Adrenal gland (tissue), 12 donors: ENCODE results near the gene CNTNAP2. TPM values are rescaled to one million over a fixed set of nuclear protein-coding genes. Genes with fewer than 3 reads are reported as not detected.

ENCODE experiments used
- DNase-seq, 7 donors: peaks; one replicate each; pipeline ENCODE4 v3.0.0-alpha.2; 2019 to 2020
- H3K27ac ChIP-seq, 5 donors: fragments of 200-600 bp; sonication (generic) in 4 of 5; 1 replicate in 3 of 5; 2 replicates in 2 of 5; pipeline versions ENCODE4 v1.5.1 to v1.8.0; 2016 to 2020; ENCODE audit warnings: mild to moderate bottlenecking in 1 of 5
- H3K27me3 ChIP-seq: fragments of 200-600 bp; 2 replicates; pipeline ENCODE4 v1.8.0; 2021
- H3K36me3 ChIP-seq, 2 donors: fragments of 200-600 bp; replicated peaks in 1 of 2; 1 replicate in 1 of 2; 2 replicates in 1 of 2; pipeline versions ENCODE4 v1.5.1 to v1.8.0; 2018 to 2022
- H3K4me1 ChIP-seq, 2 donors: fragments of 200-600 bp; replicated peaks in 1 of 2; 1 replicate in 1 of 2; 2 replicates in 1 of 2; pipeline versions ENCODE4 v1.5.1 to v1.8.0; 2018 to 2021
- H3K4me3 ChIP-seq, 4 donors: fragments of 200-600 bp; sonication (generic) in 3 of 4; one replicate each; pipeline ENCODE4 v1.5.1; 2016 to 2018
- H3K9me3 ChIP-seq, 3 donors: fragments of 200-600 bp; sonication (generic) in 1 of 3; replicated peaks in 1 of 3; 1 replicate in 2 of 3; 2 replicates in 1 of 3; pipeline versions ENCODE4 v1.5.1 to v1.8.0; 2016 to 2021
- POLR2A ChIP-seq, 2 donors: fragments of 450-650 bp; IDR thresholded peaks; one replicate each; pipeline ENCODE4 v1.6.1; 2017; ENCODE audit warnings: antibody characterized with exemption in 2 of 2, mild to moderate bottlenecking in 2 of 2, moderate library complexity in 1 of 2
- WGBS, 4 donors: extraction: QIAGEN DNeasy Blood & Tissue Kit in 2 of 4; methylation state at CpG; one replicate each; pipeline versions ENCODE4 v1.1.5 to v1.1.7; 2013 to 2017; 5-methylcytosine and 5-hydroxymethylcytosine counted together
- intact Hi-C, 2 donors: fragments of 100-400 bp; cut with DNase I; formaldehyde crosslinking; loops; one replicate each; pipeline versions ENCODE4 v1.14.1 to v1.15.0; 2022 to 2023
- polyA plus RNA-seq, 3 donors: library from polyadenylated mRNA; stranded (reverse); fragments of 200-250 nt in 2 of 3; fragments of 350-450 nt in 1 of 3; fragmentation: Illumina TruSeq in 1 of 3; extraction: RNeasy Lipid Tissue Mini Kit (QIAGEN cat#74804) in 1 of 3; gene quantifications; one replicate each; pipeline ENCODE4 v1.2.3, GENCODE V29; 2013 to 2014
- total RNA-seq, 9 donors: library from RNA; depleted of rRNA in 4 of 9; stranded (reverse); fragments of >200 nt in 4 of 9; fragments of 120-200 nt in 1 of 9; fragmentation: NEBNext Ultra II Directional in 1 of 9; extraction: Animal tissue kit (Norgen Biotek cat#: 25700) in 1 of 9; gene quantifications; one replicate each; pipeline versions ENCODE4 v1.1.0 to v1.2.4, GENCODE V29; 2013 to 2023
- TF ChIP-seq, protein P1 (sequence below), 6 experiments: fragments of 450-650 bp in 4 of 6; fragments of 200-600 bp in 2 of 6; sonication (generic) in 1 of 6; IDR thresholded peaks; 1 replicate in 5 of 6; 2 replicates in 1 of 6; pipeline versions ENCODE4 v1.5.1 to v1.8.0; 2016 to 2021; ENCODE audit warnings: antibody characterized with exemption in 6 of 6, mild to moderate bottlenecking in 2 of 6, moderate library complexity in 1 of 6
- donor health status: healthy with polysubstance abuse.
- donor health status: Bipolar disorder and iron deficiency.
- donor health status: DM: yes; HTN: yes; CAD: no.
- donor health status: DM: no; HTN: no; CAD: no.
- donor health status: DM: no; HTN: no; CAD: no.
- donor health status: DM: yes; HTN: yes; CAD: no.

The CNTNAP2 gene
- total and polyA plus RNA-seq, 12 donors, result 0.14 to 6.3 (median 1.8) TPM; not detected in 2

DNA sequence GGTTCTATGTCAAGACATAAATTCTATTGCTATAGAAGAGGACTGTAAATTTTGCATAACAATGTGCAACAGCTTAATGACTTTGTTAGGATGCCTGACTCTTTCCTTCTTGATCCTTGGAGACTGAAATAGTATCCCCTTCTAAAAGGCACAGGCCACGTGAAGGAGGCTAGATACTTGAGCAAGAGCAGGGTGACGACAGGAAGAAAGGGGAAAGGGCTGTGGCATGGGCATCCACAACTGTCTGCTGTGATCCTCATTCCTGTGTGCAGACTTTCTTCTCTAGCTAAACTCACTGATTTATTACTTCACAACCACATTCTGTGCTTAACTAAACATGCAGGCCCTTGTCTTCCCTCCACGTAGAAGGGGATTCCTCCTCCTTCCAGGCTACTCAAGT is 1362.2 kb downstream of the CNTNAP2 start:
- Histone ChIP-seq H3K4me1 (no peaks in the 10 kb centered on the region), H3K4me3 (no peak overlapping the region), H3K9me3 (no peaks in the 10 kb centered on the region), H3K27ac (no peak overlapping the region), H3K36me3 (no peaks in the 10 kb centered on the region), H3K27me3 (no peaks in the 10 kb centered on the region)
- TF ChIP-seq, protein P1, sequence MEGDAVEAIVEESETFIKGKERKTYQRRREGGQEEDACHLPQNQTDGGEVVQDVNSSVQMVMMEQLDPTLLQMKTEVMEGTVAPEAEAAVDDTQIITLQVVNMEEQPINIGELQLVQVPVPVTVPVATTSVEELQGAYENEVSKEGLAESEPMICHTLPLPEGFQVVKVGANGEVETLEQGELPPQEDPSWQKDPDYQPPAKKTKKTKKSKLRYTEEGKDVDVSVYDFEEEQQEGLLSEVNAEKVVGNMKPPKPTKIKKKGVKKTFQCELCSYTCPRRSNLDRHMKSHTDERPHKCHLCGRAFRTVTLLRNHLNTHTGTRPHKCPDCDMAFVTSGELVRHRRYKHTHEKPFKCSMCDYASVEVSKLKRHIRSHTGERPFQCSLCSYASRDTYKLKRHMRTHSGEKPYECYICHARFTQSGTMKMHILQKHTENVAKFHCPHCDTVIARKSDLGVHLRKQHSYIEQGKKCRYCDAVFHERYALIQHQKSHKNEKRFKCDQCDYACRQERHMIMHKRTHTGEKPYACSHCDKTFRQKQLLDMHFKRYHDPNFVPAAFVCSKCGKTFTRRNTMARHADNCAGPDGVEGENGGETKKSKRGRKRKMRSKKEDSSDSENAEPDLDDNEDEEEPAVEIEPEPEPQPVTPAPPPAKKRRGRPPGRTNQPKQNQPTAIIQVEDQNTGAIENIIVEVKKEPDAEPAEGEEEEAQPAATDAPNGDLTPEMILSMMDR (IDR thresholded peaks at IDR 0.05), result no peak
- TF ChIP-seq POLR2A (IDR thresholded peaks at IDR 0.05), result no peak
- intact Hi-C loops, result no loop called here
- 25 to 48% (median 40%) methylated on average over 3 of the region's 3 CpGs for WGBS, 4 donors
- no peak for DNase-seq

DNA sequence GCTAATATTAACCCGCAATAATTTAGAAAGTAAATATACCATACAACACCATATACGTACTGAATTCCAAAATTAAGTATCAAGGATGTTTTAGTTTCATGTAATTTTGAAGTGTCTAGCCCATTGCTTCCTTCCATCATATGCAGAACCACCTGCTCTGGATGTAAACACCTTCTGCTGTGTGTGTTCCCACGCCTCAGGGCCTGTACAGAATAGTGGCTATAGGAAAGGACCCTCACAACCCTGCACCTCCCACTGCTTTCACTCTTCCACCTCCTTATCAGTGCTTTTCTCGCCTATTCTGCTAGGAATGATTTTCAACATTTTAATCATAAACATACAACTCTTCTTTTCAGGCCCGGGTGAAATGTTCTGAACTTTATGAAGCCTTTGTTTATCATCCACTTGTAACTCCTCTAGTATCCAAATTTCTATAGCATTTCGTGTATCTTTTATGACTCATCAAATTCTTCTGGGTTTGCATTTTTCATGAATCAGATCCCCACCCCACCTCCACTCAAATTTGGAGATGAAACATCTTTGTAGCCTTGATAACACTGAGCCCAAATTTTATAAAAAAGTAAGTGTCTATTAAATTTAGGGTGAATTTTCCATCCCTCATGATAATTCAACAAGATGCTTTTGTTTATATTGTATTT is 1367.2 kb downstream of the CNTNAP2 start:
- Histone ChIP-seq H3K27me3 (no peaks in the 10 kb centered on the region), H3K36me3 (no peaks in the 10 kb centered on the region), H3K9me3 (no peaks in the 10 kb centered on the region), H3K27ac (no peak overlapping the region), H3K4me1 (no peaks in the 10 kb centered on the region), H3K4me3 (no peak overlapping the region)
- DNase-seq, result no peak
- TF ChIP-seq, protein P1 (IDR thresholded peaks at IDR 0.05), result no peak
- TF ChIP-seq POLR2A (IDR thresholded peaks at IDR 0.05), result no peak
- WGBS, 4 donors, result 68 to 77% (median 71%) methylated on average over 6 of the region's 6 CpGs
- intact Hi-C loops, result no loop called here

DNA sequence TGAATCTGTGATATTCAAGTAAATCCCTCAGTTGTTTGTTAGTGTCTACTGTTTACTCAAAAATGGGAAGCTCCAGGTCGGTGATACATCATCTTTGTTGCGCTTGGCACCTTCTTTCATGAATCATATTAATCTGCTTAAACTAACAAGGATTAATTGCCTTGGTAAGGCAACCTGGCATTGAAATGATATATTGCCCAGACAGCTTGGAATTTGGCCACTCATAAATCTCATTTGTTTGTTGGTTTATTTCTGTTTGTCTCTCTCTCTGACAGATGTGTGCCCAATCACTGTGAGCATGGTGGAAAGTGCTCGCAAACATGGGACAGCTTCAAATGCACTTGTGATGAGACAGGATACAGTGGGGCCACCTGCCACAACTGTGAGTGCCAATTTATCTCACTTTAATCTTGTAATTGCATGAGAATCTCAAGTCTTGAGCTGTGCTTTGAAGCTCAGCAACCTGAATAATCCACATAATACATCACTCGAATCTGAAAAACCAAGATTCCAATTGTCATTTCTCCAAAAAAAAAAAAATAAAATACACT is 1369.1 kb downstream of the CNTNAP2 start:
- no peak for DNase-seq
- intact Hi-C loops, result no loop called here
- 61 to 68% (median 62%) methylated on average over 4 of the region's 4 CpGs for WGBS, 4 donors
- Histone ChIP-seq H3K27me3 (no peaks in the 10 kb centered on the region), H3K4me3 (no peak overlapping the region), H3K27ac (no peak overlapping the region), H3K9me3 (no peaks in the 10 kb centered on the region), H3K4me1 (no peaks in the 10 kb centered on the region), H3K36me3 (no peaks in the 10 kb centered on the region)
- TF ChIP-seq, protein P1 (IDR thresholded peaks at IDR 0.05), result no peak
- TF ChIP-seq POLR2A (IDR thresholded peaks at IDR 0.05), result no peak

DNA sequence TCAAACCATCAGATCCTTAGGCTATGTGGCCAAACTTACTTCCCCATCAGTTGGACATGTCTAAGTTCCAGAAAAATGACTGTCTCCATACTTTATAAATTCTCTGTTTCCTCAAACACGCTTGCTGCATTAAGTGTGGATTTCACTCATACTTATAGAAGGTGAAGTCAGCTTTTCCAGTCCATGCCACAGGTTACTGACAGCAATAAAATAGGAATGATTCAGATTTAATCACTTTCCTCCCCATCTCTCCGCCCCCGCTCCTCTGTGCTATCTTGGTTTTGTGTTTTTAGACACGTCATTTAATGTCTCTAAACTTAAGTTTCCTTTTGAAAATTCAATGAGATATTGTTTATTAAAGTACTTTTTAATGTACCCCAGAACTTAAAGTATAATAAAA is 1376.0 kb downstream of the CNTNAP2 start:
- intact Hi-C loops, result no loop called here
- Histone ChIP-seq H3K9me3 (no peaks in the 10 kb centered on the region), H3K27me3 (no peaks in the 10 kb centered on the region), H3K36me3 (no peaks in the 10 kb centered on the region), H3K4me3 (no peak overlapping the region), H3K4me1 (no peaks in the 10 kb centered on the region), H3K27ac (no peak overlapping the region)
- no peak for TF ChIP-seq POLR2A (IDR thresholded peaks at IDR 0.05)
- TF ChIP-seq, protein P1 (IDR thresholded peaks at IDR 0.05), result no peak
- no peak for DNase-seq
- WGBS, 4 donors, result 85 to 92% (median 88%) methylated on average over 4 of the region's 4 CpGs
